GM23248 (cell line): ENCODE measurements around the gene STARD3. TPM values are rescaled to one million over a fixed set of nuclear protein-coding genes. Genes with fewer than 3 reads are reported as not detected.

Experiments used
- DNase-seq: peaks from one replicate; pipeline ENCODE4 v3.0.0-alpha.2; 2015
- H2AFZ ChIP-seq: fragments of 200-600 bp; sonication (generic); 2 replicates; pipeline ENCODE4 v1.6.1; 2016; ENCODE audit warnings: antibody characterized with exemption
- H3F3A ChIP-seq: fragments of 200-600 bp; sonication (generic); 2 replicates; pipeline ENCODE4 v1.6.1; 2016; ENCODE audit warnings: mild to moderate bottlenecking, antibody characterized with exemption, mixed run types; ENCODE audit not compliant: insufficient read depth
- H3K27ac ChIP-seq: fragments of 200-600 bp; sonication (generic); 2 replicates; pipeline ENCODE4 v1.5.1; 2016; ENCODE audit warnings: mild to moderate bottlenecking
- H3K27me3 ChIP-seq: fragments of 200-600 bp; sonication (generic); replicated peaks from 2 replicates; pipeline ENCODE4 v1.6.1; 2016; ENCODE audit warnings: mild to moderate bottlenecking; ENCODE audit not compliant: insufficient read depth
- H3K36me3 ChIP-seq: fragments of 200-600 bp; sonication (generic); 2 replicates; pipeline ENCODE4 v1.6.1; 2016; ENCODE audit warnings: low read depth, mild to moderate bottlenecking
- H3K4me1 ChIP-seq: fragments of 200-600 bp; sonication (generic); 2 replicates; pipeline ENCODE4 v1.6.1; 2016; ENCODE audit warnings: mild to moderate bottlenecking; ENCODE audit not compliant: insufficient read depth
- H3K4me2 ChIP-seq: fragments of 200-600 bp; sonication (generic); one replicate; pipeline ENCODE4 v1.6.1; 2016; ENCODE audit warnings: mild to moderate bottlenecking; ENCODE audit not compliant: unreplicated experiment
- H3K4me3 ChIP-seq: fragments of 200-600 bp; sonication (generic); 2 replicates; pipeline ENCODE4 v1.5.1; 2016; ENCODE audit warnings: mild to moderate bottlenecking
- H3K79me2 ChIP-seq: fragments of 200-600 bp; sonication (generic); 2 replicates; pipeline ENCODE4 v1.6.1; 2016; ENCODE audit warnings: mild to moderate bottlenecking; ENCODE audit not compliant: insufficient read depth
- H3K9ac ChIP-seq: fragments of 200-600 bp; sonication (generic); 2 replicates; pipeline ENCODE4 v1.6.1; 2016; ENCODE audit warnings: mild to moderate bottlenecking
- H3K9me2 ChIP-seq: fragments of 200-600 bp; sonication (generic); 2 replicates; pipeline ENCODE4 v1.6.1; 2016; ENCODE audit warnings: mixed run types, mild to moderate bottlenecking, moderate library complexity; ENCODE audit not compliant: insufficient read depth
- H3K9me3 ChIP-seq: fragments of 200-600 bp; sonication (generic); one replicate; pipeline ENCODE4 v1.6.1; 2017; ENCODE audit warnings: low read depth
- H4K20me1 ChIP-seq: fragments of 200-600 bp; sonication (generic); 2 replicates; pipeline ENCODE4 v1.6.0; 2016; ENCODE audit not compliant: insufficient read depth
- EZH2 ChIP-seq: fragments of 200-600 bp; sonication (generic); IDR thresholded peaks from 2 replicates; pipeline ENCODE4 v1.6.1; 2018; ENCODE audit warnings: antibody characterized with exemption, mild to moderate bottlenecking; ENCODE audit not compliant: insufficient read depth, poor library complexity, severe bottlenecking
- EZH2phosphoT487 ChIP-seq: fragments of 200-600 bp; sonication (generic); IDR thresholded peaks from 2 replicates; pipeline ENCODE4 v1.6.1; 2018; ENCODE audit warnings: antibody characterized with exemption, moderate library complexity, mild to moderate bottlenecking, low read depth; ENCODE audit not compliant: insufficient read depth
- WGBS, 2 experiments: methylation state at CpG; one replicate each; pipeline ENCODE4 v1.1.6; 2015 to 2017; ENCODE audit warnings: low lambda C conversion rate in 2 of 2, low coverage in 1 of 2; ENCODE audit errors: missing lambda C conversion rate in 2 of 2; 5-methylcytosine and 5-hydroxymethylcytosine counted together
- in situ Hi-C: fragments of 300-500 bp; cut with MboI; formaldehyde crosslinking; loops from 2 replicates; pipeline ENCODE4 v1.15.0; 2020
- polyA plus RNA-seq: library from polyadenylated mRNA; unstranded; fragments of >200 nt; fragmentation: Nextera tagmentation; extraction: Ambion mirVana; gene quantifications from 2 replicates; pipeline ENCODE4 v1.2.1, GENCODE V29; 2016
- total RNA-seq: library from RNA; depleted of rRNA; stranded (reverse); fragments of >200 nt; shearing (Covaris generic); gene quantifications from 2 replicates; pipeline ENCODE4 v1.2.3, GENCODE V29; 2014

Gene STARD3
- total and polyA plus RNA-seq, 2 experiments from 2014 or later, result 32.3 to 41.0 TPM

DNA sequence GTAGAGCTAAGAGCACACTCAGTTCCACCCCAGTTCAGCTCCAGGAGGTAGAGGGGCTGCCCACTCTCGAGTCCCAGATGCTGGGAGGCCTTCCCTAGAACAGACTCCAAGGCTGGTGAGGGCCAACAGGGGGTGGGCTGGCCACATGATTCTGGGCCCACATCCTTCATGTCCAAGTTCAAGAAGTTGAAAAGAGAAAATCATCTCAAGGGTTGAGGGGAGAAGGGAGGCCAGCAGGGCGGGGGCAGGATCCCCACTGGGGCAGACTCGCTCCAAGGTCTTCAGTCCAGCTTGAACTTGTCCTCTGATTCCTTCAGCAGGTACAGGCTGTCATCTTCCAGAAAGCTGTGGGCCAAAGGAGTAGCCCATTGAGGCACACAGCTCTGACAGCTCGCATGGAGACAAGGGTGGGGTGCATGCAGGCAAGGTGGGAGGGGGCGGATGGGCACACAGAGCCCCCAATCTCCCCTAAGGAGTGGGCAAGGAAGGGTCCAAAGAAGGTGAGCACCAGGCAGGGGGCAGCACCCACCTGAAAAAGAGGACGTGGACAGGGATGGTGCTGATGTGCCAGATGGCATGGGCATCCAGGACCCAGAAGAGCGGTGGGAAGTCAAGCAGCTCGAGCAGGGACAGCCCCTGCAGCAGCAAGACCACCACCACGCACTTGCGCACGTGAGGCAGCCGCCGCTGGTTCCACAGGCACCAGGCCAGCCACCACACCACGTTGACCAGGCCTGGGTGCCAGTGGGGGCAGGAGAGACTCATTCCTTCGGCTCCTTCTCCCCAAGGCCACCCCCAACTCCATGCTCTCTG lies 35.8 kb downstream of the STARD3 start:
- Histone ChIP-seq H3K27ac (no peak overlapping the region), H3K36me3 (no peaks in the 10 kb centered on the region), H3K4me2 (no peak overlapping the region), H3K79me2 (no peaks in the 10 kb centered on the region), H3K27me3 (peaks cover 21% of the 10 kb centered on the region; the same call in 1 of the 2 replicates), H2AFZ (no peak overlapping the region), H3K9ac (no peak overlapping the region), H3K4me3 (no peak overlapping the region), H4K20me1 (no peaks in the 10 kb centered on the region), H3K9me2 (no peaks in the 10 kb centered on the region), H3K9me3 (no peaks in the 10 kb centered on the region), H3K4me1 (no peaks in the 10 kb centered on the region), H3F3A (no peaks in the 10 kb centered on the region)
- no peak for DNase-seq
- 61 to 70% methylated on average over 13 to 15 of the region's 15 CpGs for WGBS, 2 experiments
- TF ChIP-seq EZH2 (no peak), EZH2phosphoT487 (no peak)
- in situ Hi-C loops, result no loop called here

DNA sequence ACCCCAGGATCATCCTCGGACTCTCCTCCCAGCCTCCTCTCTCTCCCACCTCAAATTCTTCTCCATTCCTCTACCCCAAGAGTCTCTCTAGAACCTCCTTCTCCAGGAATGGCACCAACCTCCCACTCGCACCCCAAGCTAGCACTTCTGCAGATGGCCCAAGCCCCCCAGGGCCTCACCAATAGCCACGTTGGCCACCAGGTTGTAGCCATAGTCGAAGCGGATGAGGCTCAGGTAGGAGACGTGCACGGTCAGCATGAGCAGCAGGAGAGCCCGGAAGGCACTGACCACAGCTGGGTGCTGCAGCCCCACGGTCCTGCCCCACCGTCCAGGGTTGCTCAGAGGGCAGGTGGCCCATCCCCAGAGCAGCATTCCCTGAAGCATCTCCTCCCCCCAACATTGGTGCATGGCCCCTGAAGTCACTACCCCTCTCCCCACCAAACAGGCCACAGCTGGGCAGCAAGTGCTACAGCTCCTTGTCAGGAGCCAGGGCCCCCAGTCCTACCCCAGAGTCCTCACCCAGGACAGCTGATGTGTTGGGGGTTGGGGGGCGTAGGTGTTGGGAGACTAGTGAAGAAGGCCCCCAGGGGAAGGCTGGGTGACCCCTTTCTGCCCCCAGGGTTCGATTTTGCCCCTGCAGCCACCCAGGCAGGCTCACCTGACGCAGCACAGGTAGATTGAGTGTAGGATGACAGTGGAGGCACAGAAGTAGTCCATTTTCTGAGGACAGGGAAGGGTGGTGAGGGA lies 36.6 kb downstream of the STARD3 start:
- H3K27ac ChIP-seq, result no peak overlapping the region
- 66 to 71% methylated on average over 13 of the region's 13 CpGs for WGBS, 2 experiments
- no peaks in the 10 kb centered on the region for H3K36me3 ChIP-seq
- no peaks in the 10 kb centered on the region for H3K9me2 ChIP-seq
- H2AFZ ChIP-seq, result no peak overlapping the region
- H3K4me1 ChIP-seq, result no peaks in the 10 kb centered on the region
- H3K4me2 ChIP-seq, result no peak overlapping the region
- peaks cover 18% of the 10 kb centered on the region; the same call in 1 of the 2 replicates for H3K27me3 ChIP-seq
- in situ Hi-C loops, result no loop called here
- no peak for DNase-seq
- H3K9me3 ChIP-seq, result no peaks in the 10 kb centered on the region
- H3F3A ChIP-seq, result no peaks in the 10 kb centered on the region
- TF ChIP-seq EZH2, result no peak
- no peak for TF ChIP-seq EZH2phosphoT487
- H3K79me2 ChIP-seq, result no peaks in the 10 kb centered on the region
- H3K4me3 ChIP-seq, result no peak overlapping the region
- no peak overlapping the region for H3K9ac ChIP-seq
- no peaks in the 10 kb centered on the region for H4K20me1 ChIP-seq

DNA sequence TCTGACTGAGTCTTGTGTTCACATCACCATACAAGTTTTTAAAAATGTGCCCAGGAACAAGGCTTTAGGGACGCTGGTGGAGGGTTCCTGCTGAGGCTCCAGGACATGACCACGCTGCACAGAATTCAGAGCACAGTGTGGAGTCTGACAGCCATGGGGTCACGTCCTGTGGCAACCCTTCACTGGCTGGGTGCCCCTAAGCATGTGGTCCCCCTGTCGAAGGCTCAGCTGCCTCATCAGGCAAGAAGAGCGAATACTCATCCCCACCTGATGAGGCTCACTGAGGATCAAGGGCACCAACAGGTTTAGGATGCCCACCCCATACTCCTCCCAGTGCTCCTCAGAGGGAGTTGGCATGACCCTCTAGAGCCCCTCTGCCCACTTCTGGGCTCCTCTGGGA lies 37.2 kb downstream of the STARD3 start:
- in situ Hi-C loops, result no loop called here
- Histone ChIP-seq H3K27me3 (peaks cover 13% of the 10 kb centered on the region; the same call in 1 of the 2 replicates), H3K4me3 (no peak overlapping the region), H3F3A (no peaks in the 10 kb centered on the region), H3K36me3 (no peaks in the 10 kb centered on the region), H3K4me2 (no peak overlapping the region), H3K9ac (no peak overlapping the region), H3K4me1 (no peaks in the 10 kb centered on the region), H3K9me2 (no peaks in the 10 kb centered on the region), H2AFZ (no peak overlapping the region), H3K79me2 (no peaks in the 10 kb centered on the region), H3K9me3 (no peaks in the 10 kb centered on the region), H4K20me1 (no peaks in the 10 kb centered on the region), H3K27ac (no peak overlapping the region)
- TF ChIP-seq EZH2 (no peak), EZH2phosphoT487 (no peak)
- no peak for DNase-seq
- WGBS, 2 experiments, result 52 to 53% methylated on average over 5 of the region's 5 CpGs

DNA sequence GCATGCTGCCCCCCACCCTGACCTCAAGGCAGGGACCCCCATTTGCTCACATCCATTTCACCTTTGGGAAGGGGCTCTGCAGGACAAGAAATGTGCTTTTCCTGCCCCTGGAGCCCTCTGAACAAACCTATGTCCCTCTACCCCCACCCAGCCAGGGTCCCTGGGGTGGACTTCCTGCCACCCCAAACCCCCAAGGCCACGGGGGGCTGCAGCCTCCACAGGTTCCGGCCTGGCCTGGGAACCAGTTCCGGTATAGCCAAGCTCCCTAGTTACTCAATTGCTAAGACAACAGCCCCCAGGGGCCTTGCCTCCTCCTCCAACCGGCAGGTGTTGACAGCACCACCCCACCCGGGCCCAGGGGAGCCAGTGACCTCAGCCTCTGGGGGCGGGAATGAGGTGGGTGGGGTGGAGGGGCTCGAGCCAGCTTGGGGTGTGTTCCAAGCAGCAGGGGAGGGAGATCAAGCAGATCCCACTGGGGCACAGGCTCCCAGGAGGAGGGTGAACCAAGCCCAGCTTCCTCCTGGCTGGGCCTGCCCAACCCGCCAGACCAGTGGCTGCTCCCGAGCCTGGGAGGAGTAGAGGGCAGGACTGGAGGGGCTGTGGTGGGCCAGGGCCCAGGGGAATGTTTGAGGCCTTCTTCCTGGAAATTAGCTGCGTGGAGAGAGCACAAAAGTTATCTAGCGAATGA lies 37.9 kb downstream of the STARD3 start:
- Histone ChIP-seq H2AFZ (no peak overlapping the region), H3K9me2 (no peaks in the 10 kb centered on the region), H3K27ac (no peak overlapping the region), H3K27me3 (0 out of 2 replicates have a peak, but pooled peaks cover 11% of the 10 kb centered on the region), H3K36me3 (no peaks in the 10 kb centered on the region), H3K79me2 (no peaks in the 10 kb centered on the region), H3K9ac (no peak overlapping the region), H3K4me2 (no peak overlapping the region), H3K9me3 (no peaks in the 10 kb centered on the region), H4K20me1 (no peaks in the 10 kb centered on the region), H3K4me1 (no peaks in the 10 kb centered on the region), H3K4me3 (no peak overlapping the region), H3F3A (no peaks in the 10 kb centered on the region)
- DNase-seq, result no peak
- TF ChIP-seq EZH2, result no peak
- TF ChIP-seq EZH2phosphoT487, result no peak
- 44 to 53% methylated on average over 9 of the region's 11 CpGs for WGBS, 2 experiments
- in situ Hi-C loops, result no loop called here
